K562 (cell line): ENCODE results near the gene PCBP4. TPM values are rescaled to one million over a fixed set of nuclear protein-coding genes. Genes with fewer than 3 reads are reported as not detected.
A peak's percentile ranks its signal among the peaks of the same experiment; 100 is the strongest.

ENCODE experiments used
- ATAC-seq: fragments of 200-7000 bp; cut with Tn5 transposase; 3 replicates; pipeline ENCODE4 v1.9.1; 2020; ENCODE audit warnings: moderate library complexity
- BruUV-seq: library from RNA; stranded (reverse); fragments of 400-500 nt; replicated peaks from 2 replicates; lab custom pipeline; 2021; lab: Mats Ljungman, UMichigan
- CTCF ChIA-PET: fragments of 300-600 bp; formaldehyde crosslinking; extraction: SDS; loops from one replicate; lab custom pipeline; 2021; ENCODE audit warnings: low intra/inter-chr PET ratio; lab: Yijun Ruan, JAX
- POLR2A ChIA-PET: fragments of 300-600, 350-650 bp; sonication (Branson Sonifier 250); formaldehyde crosslinking; extraction: SDS; loops from one replicate; lab custom pipeline; 2021; ENCODE audit warnings: antibody characterized with exemption, inconsistent platforms; lab: Yijun Ruan, JAX
- DNase-seq, 4 experiments: peaks; one replicate each; pipeline versions ENCODE4 v3.0.0 to v3.0.0-alpha.2; 2011 to 2018; ENCODE audit warnings: low spot score in 3 of 4, mixed read lengths in 3 of 4; ENCODE audit errors: extremely low read depth in 1 of 4
- FAIRE-seq: peaks from 2 replicates; lab custom pipeline; 2011; peaks lifted over from hg19 to GRCh38; lab: Jason Lieb, UNC
- H2AFZ ChIP-seq: 2 replicates; pipeline ENCODE4 v1.6.0; 2011; ENCODE audit warnings: low read depth, low read length, control low read depth, inconsistent platforms
- H3K27ac ChIP-seq: fragments of 200-600 bp; 3 replicates; pipeline ENCODE4 v1.8.0; 2011; ENCODE audit warnings: low read depth, mild to moderate bottlenecking, control low read depth, inconsistent platforms, low read length, moderate library complexity, mixed read lengths; ENCODE audit errors: extremely low read depth
- H3K27me3 ChIP-seq, 2 experiments: fragments of 300-600 bp in 1 of 2; 2 replicates in 1 of 2; 3 replicates in 1 of 2; pipeline versions ENCODE4 v1.6.0 to v1.8.0; 2011; ENCODE audit warnings: inconsistent platforms in 2 of 2, low read length in 2 of 2, mild to moderate bottlenecking in 1 of 2, mixed read lengths in 1 of 2, moderate library complexity in 1 of 2; ENCODE audit not compliant: control insufficient read depth in 2 of 2, insufficient read depth in 2 of 2
- H3K36me3 ChIP-seq: fragments of 300-600 bp; 3 replicates; pipeline ENCODE4 v1.8.0; 2011; ENCODE audit warnings: mild to moderate bottlenecking, low read length, inconsistent platforms; ENCODE audit not compliant: control insufficient read depth, insufficient read depth
- H3K4me1 ChIP-seq, 2 experiments: fragments of 200-600 bp in 1 of 2; replicated peaks in 1 of 2; 2 replicates in 1 of 2; 3 replicates in 1 of 2; pipeline versions ENCODE4 v1.5.1 to v1.8.0; 2011; ENCODE audit warnings: inconsistent platforms in 2 of 2, low read length in 2 of 2, mild to moderate bottlenecking in 1 of 2, mixed read lengths in 1 of 2, moderate library complexity in 1 of 2; ENCODE audit not compliant: control insufficient read depth in 2 of 2, insufficient read depth in 2 of 2
- H3K4me2 ChIP-seq: 2 replicates; pipeline ENCODE4 v1.6.1; 2011; ENCODE audit warnings: low read length, control low read depth, inconsistent platforms, mixed read lengths; ENCODE audit not compliant: insufficient read depth
- H3K4me3 ChIP-seq: fragments of 200-600 bp; sonication (generic), shearing (Covaris generic); 2 replicates; pipeline ENCODE4 v1.5.1; 2016; ENCODE audit warnings: control low read depth, inconsistent platforms
- H3K79me2 ChIP-seq: fragments of 200-600 bp; 3 replicates; pipeline ENCODE4 v1.8.0; 2011; ENCODE audit warnings: low read length, inconsistent platforms; ENCODE audit not compliant: control insufficient read depth, insufficient read depth
- H3K9ac ChIP-seq, 2 experiments: 2 replicates each; pipeline versions ENCODE4 v1.6.0 to v1.6.1; 2011; ENCODE audit warnings: low read depth in 2 of 2, low read length in 2 of 2, control low read depth in 1 of 2, inconsistent platforms in 1 of 2, mild to moderate bottlenecking in 1 of 2, mixed read lengths in 1 of 2; ENCODE audit not compliant: insufficient read depth in 1 of 2
- H3K9me1 ChIP-seq: one replicate; pipeline ENCODE4 v1.6.0; 2011; ENCODE audit warnings: inconsistent platforms, mild to moderate bottlenecking, low read length, moderate library complexity; ENCODE audit not compliant: control insufficient read depth, insufficient read depth
- H3K9me3 ChIP-seq: replicated peaks from 2 replicates; pipeline ENCODE4 v1.5.1; 2011; ENCODE audit warnings: low read depth, low read length, inconsistent platforms; ENCODE audit not compliant: control insufficient read depth, insufficient read depth
- H4K20me1 ChIP-seq: replicated peaks from 2 replicates; pipeline ENCODE4 v1.6.1; 2011; ENCODE audit warnings: low read length, inconsistent platforms, mixed read lengths; ENCODE audit not compliant: control insufficient read depth, insufficient read depth
- GTF2B ChIP-seq: IDR thresholded peaks from 2 replicates; pipeline ENCODE4 v1.6.1; 2011; ENCODE audit not compliant: insufficient read length; ENCODE audit errors: extremely low read depth
- ZNF263 ChIP-seq: sonication (generic); formaldehyde crosslinking; IDR thresholded peaks from 2 replicates; pipeline ENCODE4 v1.8.0; 2022; ENCODE audit warnings: mild to moderate bottlenecking, missing genetic modification reagents, borderline replicate concordance
- WGBS: fragments of 100-300 bp; shearing (Covaris generic); methylation state at CpG from one replicate; pipeline ENCODE4 v1.1.6; 2016; ENCODE audit warnings: low coverage, mixed read lengths; ENCODE audit not compliant: insufficient coverage; ENCODE audit errors: missing lambda C conversion rate; 5-methylcytosine and 5-hydroxymethylcytosine counted together
- in situ Hi-C: fragments of 300-500 bp; cut with MboI; formaldehyde crosslinking; loops from 4 replicates; pipeline ENCODE4 v1.15.0; 2018; ENCODE audit warnings: inconsistent platforms, mixed read lengths
- intact Hi-C: fragments of 100-400 bp; cut with micrococcal nuclease; formaldehyde crosslinking; loops from 2 replicates; pipeline ENCODE4 v1.14.2; 2022
- polyA plus RNA-seq, 8 experiments: library from polyadenylated mRNA; depleted of rRNA in 4 of 8; stranded (reverse) in 5 of 8; unstranded in 3 of 8; fragments of >200 nt; fragmentation: Nextera tagmentation in 2 of 8; fragmentation: Illumina TruSeq in 1 of 8; extraction: Ambion mirVana in 2 of 8; extraction: Trizol in 1 of 8; gene quantifications; 2 replicates each; pipeline versions ENCODE4 v1.2.1 to v1.2.3, GENCODE V29; 2011 to 2014; ENCODE audit warnings: inconsistent platforms in 1 of 8, missing spikeins in 1 of 8
- total RNA-seq, 7 experiments: library from RNA; depleted of rRNA in 6 of 7; stranded (reverse); fragments of >200 nt in 6 of 7; fragmentation: Illumina TruSeq in 2 of 7; extraction: Trizol in 2 of 7; gene quantifications; 2 replicates each; pipeline versions ENCODE4 v1.2.1 to v1.2.3, GENCODE V29; 2011 to 2021; ENCODE audit warnings: low replicate concordance in 1 of 7

The PCBP4 gene
- total and polyA plus RNA-seq, 9 of the 15 experiments (the other 6 are each of a cell fraction or from before 2014, with no cell fraction given) = 0.06 to 5.8 (median 2.6) TPM

GRCh38 chr3:51961602-51962569 lies 5.4 kb downstream of the PCBP4 start:
- H3K4me1 ChIP-seq = peaks cover 0 to 28% of the 10 kb centered on the region in 2 experiments; a peak in 3 of 5 replicates
- no peak overlapping the region for H2AFZ ChIP-seq
- no peaks in the 10 kb centered on the region for H3K9me1 ChIP-seq
- CTCF ChIA-PET = no interaction called here
- in situ Hi-C loops (no loop called here), intact Hi-C loops (no loop called here)
- POLR2A ChIA-PET = interaction anchor here (0.6 to 1.9 kb wide), 9 partner anchors 10 to 1375 kb away, joined by 3 to 6 read pairs (median 3); partner anchors contain the start of genes ABHD14B and RPL29
- H3K27ac ChIP-seq = no peak overlapping the region
- H3K27me3 ChIP-seq = peaks cover 0 to 17% of the 10 kb centered on the region in 2 experiments; a peak in 2 of 5 replicates
- 0 out of 2 replicates have a peak, but pooled peaks cover 6% of the 10 kb centered on the region for H4K20me1 ChIP-seq
- DNase-seq = no peak
- H3K79me2 ChIP-seq = no peaks in the 10 kb centered on the region
- 5% methylated on average over 7 of the region's 9 CpGs for whole genome bisulfite sequencing
- no TSS peak for BruUV-seq
- no peak for FAIRE-seq
- H3K9me3 ChIP-seq = no peaks in the 10 kb centered on the region
- ATAC-seq = peak; percentile 25
- no peak for TF ChIP-seq GTF2B
- TF ChIP-seq ZNF263 (CRISPR knock-in tag) = peak; percentile 93
- TF ChIP-seq, all 486 proteins: peak for 1
- no peak overlapping the region for H3K4me2 ChIP-seq
- H3K9ac ChIP-seq = no peak overlapping the region
- no peaks in the 10 kb centered on the region for H3K36me3 ChIP-seq
- H3K4me3 ChIP-seq = no peak overlapping the region
